Brain microvascular endothelial cell (primary cell): ENCODE measurements around the gene LIPC.
A peak's percentile ranks its signal among the peaks of the same experiment; 100 is the strongest.

Experiments
- DNase-seq: peaks from one replicate; pipeline ENCODE4 v3.0.0-alpha.2; 2020
- H3K27ac ChIP-seq: fragments of 250-450 bp; sonication (Bioruptor Pico); 2 replicates; pipeline ENCODE4 v1.5.1; 2020; ENCODE audit warnings: mild to moderate bottlenecking, moderate library complexity
- H3K27me3 ChIP-seq: fragments of 250-450 bp; sonication (Bioruptor Pico); replicated peaks from 2 replicates; pipeline ENCODE4 v1.5.1; 2020; ENCODE audit warnings: mild to moderate bottlenecking
- H3K36me3 ChIP-seq: fragments of 250-450 bp; sonication (Bioruptor Pico); replicated peaks from 2 replicates; pipeline ENCODE4 v1.5.1; 2020; ENCODE audit warnings: mild to moderate bottlenecking
- H3K4me3 ChIP-seq: 2 replicates; pipeline ENCODE4 v1.5.1; 2011; ENCODE audit warnings: low read depth, mild to moderate bottlenecking, control low read depth, low read length, moderate library complexity
- in situ Hi-C: cut with HindIII; loops from 2 replicates; pipeline ENCODE4 v1.10.0; 2017; ENCODE audit warnings: low sequenced_read_pairs, low pct_ligation_motif_present
- TF ChIP-seq, protein P1 (sequence below): IDR thresholded peaks from 2 replicates; pipeline ENCODE4 v1.5.1; 2011; ENCODE audit warnings: low read depth, mild to moderate bottlenecking, moderate library complexity, low read length, control low read depth, inconsistent platforms; ENCODE audit errors: missing control alignments

LIPC gene

DNA sequence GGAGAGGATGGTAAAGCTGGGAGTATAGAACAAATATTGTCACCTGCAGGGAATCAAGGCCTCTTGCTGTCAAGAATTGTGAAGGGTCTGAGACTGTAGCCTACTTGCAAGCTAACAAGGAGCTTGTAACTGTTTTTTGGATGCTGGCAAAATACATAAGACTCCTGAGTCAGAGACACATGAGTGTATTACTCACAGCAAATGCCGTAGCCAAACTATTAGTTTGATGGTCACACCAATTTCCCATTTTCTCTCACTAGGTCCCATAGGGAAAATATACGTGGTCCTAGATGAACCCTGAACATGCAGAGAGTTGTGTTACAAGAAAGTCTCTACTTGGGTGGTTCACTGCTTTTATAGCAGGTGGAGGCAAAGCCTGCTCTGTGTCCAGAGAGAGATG, 44.7 kb upstream of the LIPC start:
- H3K36me3 ChIP-seq: no peaks in the 10 kb centered on the region
- H3K4me3 ChIP-seq: no peak overlapping the region
- in situ Hi-C loops: no loop called here
- no peak overlapping the region for H3K27ac ChIP-seq
- TF ChIP-seq, protein P1, sequence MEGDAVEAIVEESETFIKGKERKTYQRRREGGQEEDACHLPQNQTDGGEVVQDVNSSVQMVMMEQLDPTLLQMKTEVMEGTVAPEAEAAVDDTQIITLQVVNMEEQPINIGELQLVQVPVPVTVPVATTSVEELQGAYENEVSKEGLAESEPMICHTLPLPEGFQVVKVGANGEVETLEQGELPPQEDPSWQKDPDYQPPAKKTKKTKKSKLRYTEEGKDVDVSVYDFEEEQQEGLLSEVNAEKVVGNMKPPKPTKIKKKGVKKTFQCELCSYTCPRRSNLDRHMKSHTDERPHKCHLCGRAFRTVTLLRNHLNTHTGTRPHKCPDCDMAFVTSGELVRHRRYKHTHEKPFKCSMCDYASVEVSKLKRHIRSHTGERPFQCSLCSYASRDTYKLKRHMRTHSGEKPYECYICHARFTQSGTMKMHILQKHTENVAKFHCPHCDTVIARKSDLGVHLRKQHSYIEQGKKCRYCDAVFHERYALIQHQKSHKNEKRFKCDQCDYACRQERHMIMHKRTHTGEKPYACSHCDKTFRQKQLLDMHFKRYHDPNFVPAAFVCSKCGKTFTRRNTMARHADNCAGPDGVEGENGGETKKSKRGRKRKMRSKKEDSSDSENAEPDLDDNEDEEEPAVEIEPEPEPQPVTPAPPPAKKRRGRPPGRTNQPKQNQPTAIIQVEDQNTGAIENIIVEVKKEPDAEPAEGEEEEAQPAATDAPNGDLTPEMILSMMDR: no peak
- H3K27me3 ChIP-seq: no peaks in the 10 kb centered on the region
- DNase-seq: peak; percentile 15

DNA sequence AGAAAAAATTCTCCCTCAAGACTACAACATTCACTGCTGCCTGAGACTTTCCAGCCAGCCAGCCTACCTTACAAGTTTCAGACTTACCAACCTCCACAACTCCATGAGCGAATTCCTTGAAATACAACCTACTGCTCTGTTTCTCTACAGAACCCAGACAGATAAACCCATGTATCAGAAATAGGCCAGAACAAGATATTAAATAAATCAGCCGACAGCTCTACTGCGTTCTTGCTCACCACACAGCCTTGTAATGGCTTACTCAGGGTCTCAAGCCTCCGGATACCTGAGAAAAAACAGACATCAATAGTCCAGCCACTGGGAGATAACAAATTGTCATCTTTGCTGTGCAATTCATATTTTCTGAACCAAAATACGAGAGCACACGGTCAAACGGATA, 43.6 kb upstream of the LIPC start:
- H3K27ac ChIP-seq: no peak overlapping the region
- in situ Hi-C loops: no loop called here
- TF ChIP-seq, protein P1: no peak
- no peaks in the 10 kb centered on the region for H3K36me3 ChIP-seq
- no peak overlapping the region for H3K4me3 ChIP-seq
- no peaks in the 10 kb centered on the region for H3K27me3 ChIP-seq
- DNase-seq: no peak

GRCh38 chr15:58390118-58390517, 41.7 kb upstream of the LIPC start:
- no peak overlapping the region for H3K27ac ChIP-seq
- H3K27me3 ChIP-seq: no peaks in the 10 kb centered on the region
- in situ Hi-C loops: no loop called here
- no peak for DNase-seq
- H3K4me3 ChIP-seq: no peak overlapping the region
- TF ChIP-seq, protein P1: no peak
- no peaks in the 10 kb centered on the region for H3K36me3 ChIP-seq

DNA sequence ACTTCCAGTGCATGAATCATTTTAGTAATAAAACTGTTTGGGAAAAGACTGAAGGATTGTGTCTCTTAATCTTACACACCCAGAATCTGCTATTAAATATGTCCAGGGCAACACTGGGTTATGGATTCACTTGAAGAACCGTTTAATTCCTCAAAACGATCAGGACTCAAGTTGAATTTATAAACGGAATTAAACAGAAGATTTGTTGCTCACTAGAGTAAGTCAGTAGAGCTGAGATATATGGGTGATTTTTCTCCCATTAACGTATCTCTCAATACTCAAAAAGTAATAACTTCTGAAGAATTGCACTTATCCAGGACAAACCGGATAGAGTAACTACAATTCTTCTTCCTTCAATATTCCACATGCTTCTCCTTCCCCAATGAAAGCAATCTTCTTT, 41.1 kb upstream of the LIPC start:
- no peak for DNase-seq
- in situ Hi-C loops: no loop called here
- TF ChIP-seq, protein P1: no peak
- H3K4me3 ChIP-seq: no peak overlapping the region
- no peaks in the 10 kb centered on the region for H3K27me3 ChIP-seq
- H3K27ac ChIP-seq: no peak overlapping the region
- H3K36me3 ChIP-seq: no peaks in the 10 kb centered on the region

GRCh38 chr15:58391088-58391487, 40.7 kb upstream of the LIPC start:
- no peak for DNase-seq
- TF ChIP-seq, protein P1: no peak
- Histone ChIP-seq H3K4me3 (no peak overlapping the region), H3K27ac (no peak overlapping the region), H3K27me3 (no peaks in the 10 kb centered on the region), H3K36me3 (no peaks in the 10 kb centered on the region)
- in situ Hi-C loops: no loop called here

GRCh38 chr15:58392141-58392540, 39.6 kb upstream of the LIPC start:
- no peaks in the 10 kb centered on the region for H3K36me3 ChIP-seq
- TF ChIP-seq, protein P1: no peak
- no peak for DNase-seq
- H3K27ac ChIP-seq: no peak overlapping the region
- in situ Hi-C loops: no loop called here
- H3K27me3 ChIP-seq: no peaks in the 10 kb centered on the region
- H3K4me3 ChIP-seq: no peak overlapping the region
